HL-60 (cell line): ENCODE measurements around the gene GLRA3.

Source experiments
- DNase-seq, 2 experiments: peaks; one replicate each; pipeline ENCODE4 v3.0.0-alpha.2; 2010 to 2020; ENCODE audit warnings: low read depth in 1 of 2, low spot score in 1 of 2
- H3K27ac ChIP-seq: fragments of 250-450 bp; sonication (Bioruptor Pico); replicated peaks from 2 replicates; pipeline ENCODE4 v1.5.1; 2020; ENCODE audit warnings: mild to moderate bottlenecking, moderate library complexity
- H3K27me3 ChIP-seq: fragments of 250-450 bp; sonication (Bioruptor Pico); 2 replicates; pipeline ENCODE4 v1.5.1; 2021; ENCODE audit warnings: mild to moderate bottlenecking, moderate library complexity; ENCODE audit not compliant: insufficient read depth, poor library complexity, severe bottlenecking
- H3K4me3 ChIP-seq: replicated peaks from 2 replicates; pipeline ENCODE4 v1.5.1; 2011; ENCODE audit warnings: mild to moderate bottlenecking, control low read depth, low read length; ENCODE audit not compliant: insufficient read depth
- GABPA ChIP-seq: IDR thresholded peaks from 2 replicates; pipeline ENCODE4 v1.6.1; 2012; ENCODE audit warnings: low read depth
- POLR2AphosphoS5 ChIP-seq: IDR thresholded peaks from 2 replicates; pipeline ENCODE4 v1.6.1; 2012; ENCODE audit warnings: low read depth
- SPI1 ChIP-seq: IDR thresholded peaks from 2 replicates; pipeline ENCODE4 v1.6.1; 2012; ENCODE audit warnings: low read depth, mild to moderate bottlenecking, borderline replicate concordance
- TF ChIP-seq, protein P1 (sequence below): IDR thresholded peaks from 2 replicates; pipeline ENCODE4 v1.6.1; 2012; ENCODE audit warnings: low read depth; ENCODE audit not compliant: insufficient replicate concordance
- TF ChIP-seq, protein P2 (sequence below): IDR thresholded peaks from one replicate; pipeline ENCODE4 v1.5.1; 2011; ENCODE audit warnings: low read length, control low read depth, inconsistent platforms; ENCODE audit not compliant: insufficient read depth

Gene GLRA3

DNA sequence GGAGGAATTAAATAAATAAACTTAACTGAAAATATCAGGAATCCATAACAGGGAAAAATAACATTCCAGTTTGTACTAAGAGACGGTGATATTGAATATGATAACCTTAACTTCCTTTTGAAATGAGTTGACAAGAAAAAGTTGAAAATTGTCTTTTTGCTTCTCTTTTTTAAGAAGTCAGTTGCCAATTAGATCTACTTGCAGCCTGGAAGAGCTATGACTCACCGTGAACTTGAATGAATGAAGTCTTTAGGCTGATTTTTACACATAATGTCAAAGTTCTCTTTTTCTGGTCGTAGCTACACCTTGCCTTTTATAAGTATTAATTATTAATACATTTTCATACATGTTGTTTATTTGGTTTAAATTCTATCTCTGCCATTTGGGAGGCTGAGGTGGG, 212.4 kb downstream of the GLRA3 start:
- peak in 1 of 2 experiments; percentile 22 for DNase-seq

DNA sequence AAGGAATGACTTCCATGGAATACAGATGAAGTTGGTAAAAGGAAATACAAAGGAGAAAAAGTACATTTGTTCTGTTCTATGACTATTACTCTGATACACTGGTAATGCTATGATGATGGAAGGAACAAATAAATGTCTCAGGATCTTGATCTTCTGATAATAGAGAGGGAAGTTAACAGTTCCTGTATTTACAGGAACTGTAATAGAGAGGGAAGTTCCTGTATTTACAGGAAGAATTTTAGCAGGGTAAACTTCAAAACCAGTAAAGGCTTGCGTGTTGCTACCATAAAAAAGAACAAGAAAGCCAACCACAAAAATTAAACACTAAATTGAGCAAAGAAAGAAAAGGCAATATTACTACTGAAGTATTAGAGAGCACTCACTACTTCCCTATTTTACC, 215.1 kb downstream of the GLRA3 start:
- H3K4me3 ChIP-seq: no peak overlapping the region
- peak overlapping the region; percentile 58 for H3K27ac ChIP-seq
- peak; percentile 29 to 70 for DNase-seq
- TF ChIP-seq SPI1 (peak; percentile 92), POLR2AphosphoS5 (no peak), GABPA (no peak)
- TF ChIP-seq, protein P1, sequence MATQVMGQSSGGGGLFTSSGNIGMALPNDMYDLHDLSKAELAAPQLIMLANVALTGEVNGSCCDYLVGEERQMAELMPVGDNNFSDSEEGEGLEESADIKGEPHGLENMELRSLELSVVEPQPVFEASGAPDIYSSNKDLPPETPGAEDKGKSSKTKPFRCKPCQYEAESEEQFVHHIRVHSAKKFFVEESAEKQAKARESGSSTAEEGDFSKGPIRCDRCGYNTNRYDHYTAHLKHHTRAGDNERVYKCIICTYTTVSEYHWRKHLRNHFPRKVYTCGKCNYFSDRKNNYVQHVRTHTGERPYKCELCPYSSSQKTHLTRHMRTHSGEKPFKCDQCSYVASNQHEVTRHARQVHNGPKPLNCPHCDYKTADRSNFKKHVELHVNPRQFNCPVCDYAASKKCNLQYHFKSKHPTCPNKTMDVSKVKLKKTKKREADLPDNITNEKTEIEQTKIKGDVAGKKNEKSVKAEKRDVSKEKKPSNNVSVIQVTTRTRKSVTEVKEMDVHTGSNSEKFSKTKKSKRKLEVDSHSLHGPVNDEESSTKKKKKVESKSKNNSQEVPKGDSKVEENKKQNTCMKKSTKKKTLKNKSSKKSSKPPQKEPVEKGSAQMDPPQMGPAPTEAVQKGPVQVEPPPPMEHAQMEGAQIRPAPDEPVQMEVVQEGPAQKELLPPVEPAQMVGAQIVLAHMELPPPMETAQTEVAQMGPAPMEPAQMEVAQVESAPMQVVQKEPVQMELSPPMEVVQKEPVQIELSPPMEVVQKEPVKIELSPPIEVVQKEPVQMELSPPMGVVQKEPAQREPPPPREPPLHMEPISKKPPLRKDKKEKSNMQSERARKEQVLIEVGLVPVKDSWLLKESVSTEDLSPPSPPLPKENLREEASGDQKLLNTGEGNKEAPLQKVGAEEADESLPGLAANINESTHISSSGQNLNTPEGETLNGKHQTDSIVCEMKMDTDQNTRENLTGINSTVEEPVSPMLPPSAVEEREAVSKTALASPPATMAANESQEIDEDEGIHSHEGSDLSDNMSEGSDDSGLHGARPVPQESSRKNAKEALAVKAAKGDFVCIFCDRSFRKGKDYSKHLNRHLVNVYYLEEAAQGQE: no peak
- TF ChIP-seq, protein P2, sequence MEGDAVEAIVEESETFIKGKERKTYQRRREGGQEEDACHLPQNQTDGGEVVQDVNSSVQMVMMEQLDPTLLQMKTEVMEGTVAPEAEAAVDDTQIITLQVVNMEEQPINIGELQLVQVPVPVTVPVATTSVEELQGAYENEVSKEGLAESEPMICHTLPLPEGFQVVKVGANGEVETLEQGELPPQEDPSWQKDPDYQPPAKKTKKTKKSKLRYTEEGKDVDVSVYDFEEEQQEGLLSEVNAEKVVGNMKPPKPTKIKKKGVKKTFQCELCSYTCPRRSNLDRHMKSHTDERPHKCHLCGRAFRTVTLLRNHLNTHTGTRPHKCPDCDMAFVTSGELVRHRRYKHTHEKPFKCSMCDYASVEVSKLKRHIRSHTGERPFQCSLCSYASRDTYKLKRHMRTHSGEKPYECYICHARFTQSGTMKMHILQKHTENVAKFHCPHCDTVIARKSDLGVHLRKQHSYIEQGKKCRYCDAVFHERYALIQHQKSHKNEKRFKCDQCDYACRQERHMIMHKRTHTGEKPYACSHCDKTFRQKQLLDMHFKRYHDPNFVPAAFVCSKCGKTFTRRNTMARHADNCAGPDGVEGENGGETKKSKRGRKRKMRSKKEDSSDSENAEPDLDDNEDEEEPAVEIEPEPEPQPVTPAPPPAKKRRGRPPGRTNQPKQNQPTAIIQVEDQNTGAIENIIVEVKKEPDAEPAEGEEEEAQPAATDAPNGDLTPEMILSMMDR: no peak
- H3K27me3 ChIP-seq: no peaks in the 10 kb centered on the region

More for the DNA sequence above, 212.4 kb downstream of the GLRA3 start:
- Histone ChIP-seq H3K27me3 (no peaks in the 10 kb centered on the region), H3K27ac (no peak overlapping the region), H3K4me3 (no peak overlapping the region)
- no peak for TF ChIP-seq POLR2AphosphoS5
- no peak for TF ChIP-seq GABPA
- TF ChIP-seq, protein P2: no peak
- TF ChIP-seq, protein P1: no peak
- no peak for TF ChIP-seq SPI1

DNA sequence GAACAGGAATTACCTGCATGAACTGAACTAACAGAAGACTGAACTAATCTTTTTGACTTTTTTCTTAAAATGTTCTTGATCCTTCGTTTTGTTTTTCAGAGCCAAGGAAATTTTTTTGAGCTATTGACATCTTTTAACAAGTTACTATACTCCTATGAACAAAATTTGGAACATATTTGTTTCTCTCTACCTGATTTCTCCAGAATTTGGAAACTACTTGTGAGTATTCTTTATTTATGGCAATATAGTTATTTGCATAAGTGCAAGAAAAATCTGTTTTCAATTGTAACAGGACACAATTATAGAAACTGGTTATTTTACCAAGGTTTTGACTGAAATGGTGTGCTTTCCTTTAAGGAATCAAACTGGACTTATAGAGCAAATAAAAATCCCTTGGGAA, 217.3 kb downstream of the GLRA3 start:
- no peak for TF ChIP-seq POLR2AphosphoS5
- TF ChIP-seq, protein P1: no peak

More for the DNA sequence above, 217.3 kb downstream of the GLRA3 start:
- no peak for DNase-seq
- Histone ChIP-seq H3K27ac (no peak overlapping the region), H3K4me3 (no peak overlapping the region), H3K27me3 (no peaks in the 10 kb centered on the region)
